NCI-H446 treated with DMSO at 0.1 percent for 48 hours (cell line): Measurements from ENCODE around the gene CDH7.

Experiments used
- DNase-seq: peaks from one replicate; lab custom pipeline; 2025; lab: John Stamatoyannopoulos, UW

Gene CDH7

GRCh38 chr18:65919018-65919417, 168.2 kb downstream of the CDH7 start:
- no peak for DNase-seq

- no peak for DNase-seq
These were observed 168.9 kb downstream of the CDH7 start for GRCh38 chr18:65919663-65920062.

DNA sequence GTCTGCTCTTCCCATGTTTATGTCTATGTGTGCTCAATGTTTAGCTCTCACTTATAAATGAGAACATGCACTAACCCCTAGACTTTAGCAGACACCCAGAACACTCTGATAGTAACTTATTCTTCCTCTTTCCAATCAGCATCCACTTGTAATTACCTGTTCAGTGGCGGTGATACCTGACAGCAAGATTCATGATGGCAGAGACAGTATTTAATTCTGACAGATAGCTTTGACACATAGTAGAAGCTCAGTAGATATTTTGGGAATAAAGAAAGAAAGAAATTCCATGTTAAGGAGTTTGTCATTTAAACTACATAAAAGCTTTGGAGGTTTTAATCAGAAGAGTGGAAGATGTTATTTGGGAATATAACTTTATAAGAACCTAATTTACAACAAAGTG, 171.3 kb downstream of the CDH7 start:
- no peak for DNase-seq

GRCh38 chr18:65924904-65925303, 174.1 kb downstream of the CDH7 start:
- no peak for DNase-seq

DNA sequence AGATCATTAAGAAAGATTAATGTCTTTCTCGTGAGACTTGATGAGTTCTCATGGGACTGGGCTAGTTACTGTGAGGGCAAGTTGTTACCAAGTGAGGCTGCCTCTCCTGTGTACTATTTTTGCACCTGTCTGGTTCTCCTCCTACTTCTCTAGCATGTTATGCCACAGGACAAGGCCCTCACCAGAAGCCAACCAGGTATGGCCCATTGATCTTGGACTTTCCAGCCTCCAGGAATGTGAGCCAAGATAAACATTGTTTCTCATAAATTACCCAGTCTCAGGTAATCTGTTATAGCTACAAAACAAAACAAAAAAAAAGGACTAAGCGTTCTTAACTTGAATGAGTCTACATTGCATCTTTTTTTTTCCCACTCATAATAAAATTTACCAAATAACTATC, 184.1 kb downstream of the CDH7 start:
- DNase-seq: no peak

- DNase-seq: no peak
These were observed 185.9 kb downstream of the CDH7 start for GRCh38 chr18:65936678-65937077.

- DNase-seq: no peak
These were observed 186.4 kb downstream of the CDH7 start for GRCh38 chr18:65937180-65937579.

DNA sequence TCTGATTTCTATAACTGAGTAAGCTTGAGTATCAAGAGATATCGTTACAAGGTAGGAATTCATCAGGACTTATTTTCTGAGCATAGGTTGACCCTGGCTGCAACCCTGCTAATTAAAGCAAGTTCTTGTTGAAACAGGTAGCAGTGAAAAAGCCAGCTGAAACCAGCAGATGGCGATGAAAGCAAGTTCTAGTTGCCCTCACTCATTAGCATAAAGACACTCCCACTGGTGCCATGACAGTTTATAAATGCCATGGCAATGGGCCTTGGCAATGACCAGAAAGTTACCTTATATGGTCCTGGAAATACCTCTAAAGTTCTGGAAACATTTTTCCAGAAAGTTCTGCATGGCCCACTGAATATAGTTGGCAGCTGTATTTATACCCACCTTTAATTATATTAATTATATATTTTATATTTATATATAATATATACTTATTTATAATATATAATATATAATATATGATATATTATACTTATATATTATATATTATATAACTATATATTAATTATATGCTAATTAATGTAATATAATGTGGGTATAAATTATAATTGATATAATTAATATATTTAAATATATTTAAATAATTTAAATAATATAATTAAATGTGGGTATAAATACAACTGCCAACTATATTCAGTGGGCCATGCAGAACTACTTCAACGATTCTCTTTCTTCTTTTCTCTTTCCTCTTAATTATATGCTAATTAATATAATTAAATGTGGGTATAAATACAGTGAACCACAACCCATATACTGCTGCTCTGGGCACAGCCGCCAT, 188.0 kb downstream of the CDH7 start:
- DNase-seq: peak; percentile 73
